SW 1271 (cell line): ENCODE results near the gene CDX2.

Source experiments
- DNase-seq, 2 experiments: peaks; one replicate each; lab custom pipeline; 2025; lab: John Stamatoyannopoulos, UW

CDX2 gene

DNA sequence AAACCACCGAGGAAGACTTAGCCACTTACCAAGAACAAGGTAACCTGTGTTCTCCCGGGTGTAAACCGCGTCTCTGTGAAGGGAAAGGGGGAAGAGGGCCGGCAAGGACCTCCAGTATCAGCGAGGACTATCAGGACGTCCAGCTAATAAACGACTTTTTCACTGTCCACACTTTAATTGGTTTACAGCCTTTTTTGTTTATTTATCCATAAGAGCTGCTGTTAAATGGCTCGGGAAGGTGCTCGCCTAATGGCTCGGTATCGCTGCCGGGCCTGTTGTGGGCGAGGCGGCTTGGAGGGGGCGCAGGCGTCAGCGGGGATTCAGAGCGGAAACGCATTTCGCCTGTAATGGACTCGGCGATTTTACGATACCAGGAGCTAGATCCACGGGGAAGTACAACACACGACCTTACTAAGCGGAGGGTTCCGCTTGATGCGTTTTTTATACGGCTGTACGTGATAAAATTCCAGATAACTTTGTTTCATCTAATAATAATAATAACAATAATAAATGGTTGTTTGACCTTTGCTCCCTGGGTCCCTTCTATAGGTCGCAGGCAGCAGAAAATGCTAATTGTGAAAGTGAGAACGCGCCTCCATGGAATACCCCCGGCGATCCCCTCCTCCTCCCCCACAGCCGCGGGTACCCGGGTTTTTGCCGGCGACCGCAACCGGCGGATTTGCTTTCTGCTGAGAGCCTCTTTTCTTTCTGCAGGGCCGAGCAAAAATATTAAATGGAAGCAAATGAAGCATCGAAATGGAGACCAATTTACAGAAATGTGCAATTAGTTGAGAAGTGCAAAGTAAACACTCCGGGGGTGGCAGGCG lies 51.8 kb downstream of the CDX2 start:
- DNase-seq = no peak

- DNase-seq = peak in 1 of 2 experiments; percentile 40
These were observed 53.6 kb downstream of the CDX2 start for GRCh38 chr13:27915301-27916207.

DNA sequence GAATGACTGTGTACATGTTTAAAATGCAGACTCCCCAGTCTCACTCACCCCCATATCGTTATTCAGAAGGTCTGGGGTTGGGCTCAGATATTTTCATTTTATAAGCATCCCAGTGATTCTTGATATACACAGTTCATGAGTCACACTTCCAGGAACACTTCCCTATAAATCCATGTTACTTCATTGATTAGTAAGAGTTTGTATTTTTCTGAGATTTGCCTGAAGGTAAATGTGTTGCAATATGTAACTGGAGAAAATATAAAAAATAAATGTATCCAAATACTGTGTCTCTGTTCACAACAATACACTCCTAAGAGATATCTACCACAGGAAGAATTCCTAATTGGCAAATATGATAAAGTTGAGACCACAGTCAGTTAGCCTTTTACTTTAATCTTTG lies 56.0 kb downstream of the CDX2 start:
- DNase-seq = no peak

- DNase-seq = no peak
These were observed 57.6 kb downstream of the CDX2 start for GRCh38 chr13:27911521-27911920.
